ENCODE measurements around the gene DCC.

- TF ChIP-seq, protein P1, sequence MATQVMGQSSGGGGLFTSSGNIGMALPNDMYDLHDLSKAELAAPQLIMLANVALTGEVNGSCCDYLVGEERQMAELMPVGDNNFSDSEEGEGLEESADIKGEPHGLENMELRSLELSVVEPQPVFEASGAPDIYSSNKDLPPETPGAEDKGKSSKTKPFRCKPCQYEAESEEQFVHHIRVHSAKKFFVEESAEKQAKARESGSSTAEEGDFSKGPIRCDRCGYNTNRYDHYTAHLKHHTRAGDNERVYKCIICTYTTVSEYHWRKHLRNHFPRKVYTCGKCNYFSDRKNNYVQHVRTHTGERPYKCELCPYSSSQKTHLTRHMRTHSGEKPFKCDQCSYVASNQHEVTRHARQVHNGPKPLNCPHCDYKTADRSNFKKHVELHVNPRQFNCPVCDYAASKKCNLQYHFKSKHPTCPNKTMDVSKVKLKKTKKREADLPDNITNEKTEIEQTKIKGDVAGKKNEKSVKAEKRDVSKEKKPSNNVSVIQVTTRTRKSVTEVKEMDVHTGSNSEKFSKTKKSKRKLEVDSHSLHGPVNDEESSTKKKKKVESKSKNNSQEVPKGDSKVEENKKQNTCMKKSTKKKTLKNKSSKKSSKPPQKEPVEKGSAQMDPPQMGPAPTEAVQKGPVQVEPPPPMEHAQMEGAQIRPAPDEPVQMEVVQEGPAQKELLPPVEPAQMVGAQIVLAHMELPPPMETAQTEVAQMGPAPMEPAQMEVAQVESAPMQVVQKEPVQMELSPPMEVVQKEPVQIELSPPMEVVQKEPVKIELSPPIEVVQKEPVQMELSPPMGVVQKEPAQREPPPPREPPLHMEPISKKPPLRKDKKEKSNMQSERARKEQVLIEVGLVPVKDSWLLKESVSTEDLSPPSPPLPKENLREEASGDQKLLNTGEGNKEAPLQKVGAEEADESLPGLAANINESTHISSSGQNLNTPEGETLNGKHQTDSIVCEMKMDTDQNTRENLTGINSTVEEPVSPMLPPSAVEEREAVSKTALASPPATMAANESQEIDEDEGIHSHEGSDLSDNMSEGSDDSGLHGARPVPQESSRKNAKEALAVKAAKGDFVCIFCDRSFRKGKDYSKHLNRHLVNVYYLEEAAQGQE (IDR thresholded peaks at IDR 0.05; ENCODE audit: low read depth) = no peak
- TF ChIP-seq SRF (IDR thresholded peaks at IDR 0.05; ENCODE audit: low read depth) = no peak
- TF ChIP-seq, protein P2, sequence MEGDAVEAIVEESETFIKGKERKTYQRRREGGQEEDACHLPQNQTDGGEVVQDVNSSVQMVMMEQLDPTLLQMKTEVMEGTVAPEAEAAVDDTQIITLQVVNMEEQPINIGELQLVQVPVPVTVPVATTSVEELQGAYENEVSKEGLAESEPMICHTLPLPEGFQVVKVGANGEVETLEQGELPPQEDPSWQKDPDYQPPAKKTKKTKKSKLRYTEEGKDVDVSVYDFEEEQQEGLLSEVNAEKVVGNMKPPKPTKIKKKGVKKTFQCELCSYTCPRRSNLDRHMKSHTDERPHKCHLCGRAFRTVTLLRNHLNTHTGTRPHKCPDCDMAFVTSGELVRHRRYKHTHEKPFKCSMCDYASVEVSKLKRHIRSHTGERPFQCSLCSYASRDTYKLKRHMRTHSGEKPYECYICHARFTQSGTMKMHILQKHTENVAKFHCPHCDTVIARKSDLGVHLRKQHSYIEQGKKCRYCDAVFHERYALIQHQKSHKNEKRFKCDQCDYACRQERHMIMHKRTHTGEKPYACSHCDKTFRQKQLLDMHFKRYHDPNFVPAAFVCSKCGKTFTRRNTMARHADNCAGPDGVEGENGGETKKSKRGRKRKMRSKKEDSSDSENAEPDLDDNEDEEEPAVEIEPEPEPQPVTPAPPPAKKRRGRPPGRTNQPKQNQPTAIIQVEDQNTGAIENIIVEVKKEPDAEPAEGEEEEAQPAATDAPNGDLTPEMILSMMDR (IDR thresholded peaks at IDR 0.05 in 2 of 3, conservative IDR thresholded peaks at IDR 0.05 in 1 of 3; ENCODE audit: borderline replicate concordance in 1 of 3, insufficient read depth in 1 of 3, low read depth in 2 of 3, low read length in 2 of 3) = no peak
Observed at GRCh38 chr18:53056064-53056463, 716.1 kb downstream of the DCC start.

Data from HCT116 (cell line).